Astrocyte of the spinal cord (primary cell): ENCODE data around the gene B4GALNT3.

Source experiments
- DNase-seq: peaks from one replicate; pipeline ENCODE4 v3.0.0; 2011; ENCODE audit warnings: low read depth, low spot score
- H3K4me3 ChIP-seq: 2 replicates; pipeline ENCODE4 v1.5.1; 2011; ENCODE audit warnings: low read depth, mild to moderate bottlenecking, low read length, moderate library complexity
- CTCF ChIP-seq: IDR thresholded peaks from 2 replicates; pipeline ENCODE4 v1.5.1; 2012; ENCODE audit warnings: low read depth, mild to moderate bottlenecking, low read length, inconsistent platforms
- in situ Hi-C: cut with HindIII; loops from 2 replicates; pipeline ENCODE4 v1.10.0; 2017; ENCODE audit warnings: low sequenced_read_pairs

The B4GALNT3 gene

GRCh38 chr12:496736-497135 is 37.0 kb downstream of the B4GALNT3 start:
- H3K4me3 ChIP-seq = no peak overlapping the region
- no peak for TF ChIP-seq CTCF
- DNase-seq = no peak
- in situ Hi-C loops = no loop called here

GRCh38 chr12:497501-498160 is 37.9 kb downstream of the B4GALNT3 start:
- in situ Hi-C loops = no loop called here
- no peak for TF ChIP-seq CTCF
- DNase-seq = no peak
- H3K4me3 ChIP-seq = no peak overlapping the region

GRCh38 chr12:499837-500458 is 40.2 kb downstream of the B4GALNT3 start:
- DNase-seq = no peak
- no peak for TF ChIP-seq CTCF
- in situ Hi-C loops = no loop called here
- H3K4me3 ChIP-seq = no peak overlapping the region

- in situ Hi-C loops = no loop called here
- DNase-seq = no peak
- no peak for TF ChIP-seq CTCF
- H3K4me3 ChIP-seq = no peak overlapping the region
Measured at GRCh38 chr12:501722-502447, 42.1 kb downstream of the B4GALNT3 start.

GRCh38 chr12:503111-503761 is 43.5 kb downstream of the B4GALNT3 start:
- in situ Hi-C loops = no loop called here
- no peak for TF ChIP-seq CTCF
- no peak overlapping the region for H3K4me3 ChIP-seq

GRCh38 chr12:505221-505620 is 45.5 kb downstream of the B4GALNT3 start:
- DNase-seq = no peak
- in situ Hi-C loops = no loop called here
- TF ChIP-seq CTCF = no peak

More at GRCh38 chr12:503111-503761, 43.5 kb downstream of the B4GALNT3 start:
- no peak for DNase-seq

More at GRCh38 chr12:505221-505620, 45.5 kb downstream of the B4GALNT3 start:
- no peak overlapping the region for H3K4me3 ChIP-seq
